Fibroblast of lung (primary cell): ENCODE measurements around the gene ABLIM3.

Experiments
- CTCF ChIP-seq, 2 donors: IDR thresholded peaks in 1 of 2; conservative IDR thresholded peaks in 1 of 2; 1 replicate in 1 of 2; 2 replicates in 1 of 2; pipeline ENCODE4 v1.5.1; 2011 to 2012; ENCODE audit warnings: low read length in 2 of 2, control low read depth in 1 of 2, inconsistent platforms in 1 of 2, low read depth in 1 of 2, mild to moderate bottlenecking in 1 of 2
- EZH2 ChIP-seq: IDR thresholded peaks from 2 replicates; pipeline ENCODE4 v1.5.1; 2012; ENCODE audit warnings: low read length, control low read depth, mild to moderate bottlenecking; ENCODE audit errors: missing control alignments

DNA sequence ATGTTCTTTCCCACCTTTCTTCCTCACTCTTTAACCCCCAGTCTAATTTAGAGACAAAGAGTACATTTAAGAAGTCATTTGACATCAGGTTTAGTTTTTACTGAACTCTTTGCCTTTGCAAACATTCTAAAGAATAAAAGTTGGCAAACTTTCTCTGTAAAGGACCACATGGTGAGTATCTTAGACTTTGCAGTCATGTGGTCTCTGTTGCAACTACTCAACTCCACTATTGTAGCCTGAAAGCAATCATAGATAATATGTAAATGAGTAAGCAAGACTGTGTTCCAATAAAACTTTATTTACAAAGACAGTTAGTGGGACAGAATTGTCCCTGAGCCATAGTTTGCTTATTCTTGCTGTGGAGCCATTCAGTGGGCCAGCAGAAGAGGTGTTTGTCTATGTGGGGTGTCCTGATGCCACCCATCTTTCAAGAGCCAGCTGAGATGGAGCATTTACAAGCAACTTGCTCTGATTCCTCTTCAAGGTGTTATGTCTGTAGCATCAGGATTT, 25.4 kb downstream of the ABLIM3 start:
- TF ChIP-seq CTCF (conservative IDR thresholded peaks at IDR 0.05 in 1 of 2, IDR thresholded peaks at IDR 0.05 in 1 of 2; ENCODE audit: low read depth in 1 of 2, low read length in 2 of 2): no peak
- TF ChIP-seq EZH2: no peak
